GOT3 (cell line): Measurements from ENCODE around the gene TRIM45.
"Not testable (repeated sequence)": the region's sequence is repeated elsewhere in the genome, so short reads cannot be mapped to it uniquely, and the experiment has no call there.

Experiments used
- DNase-seq: peaks from one replicate; lab custom pipeline; 2025; ENCODE audit warnings: mixed read lengths; lab: John Stamatoyannopoulos, UW

The TRIM45 gene

GRCh38 chr1:117121589-117122329, at the start of gene TRIM45:
TRIM45 (minus strand) TSS chr1:117121749; CDS start chr1:117121201, 548 bp downstream.
- DNase-seq: peak; percentile 75

- DNase-seq: no peak
Measured at GRCh38 chr1:117169871-117170596, 48.5 kb upstream of the TRIM45 start.

GRCh38 chr1:117167402-117167801, 45.9 kb upstream of the TRIM45 start:
- no peak for DNase-seq

- DNase-seq: no peak
Measured at GRCh38 chr1:117166076-117166475, 44.5 kb upstream of the TRIM45 start.

GRCh38 chr1:117164209-117164608, 42.7 kb upstream of the TRIM45 start:
- DNase-seq: no peak

GRCh38 chr1:117162816-117163215, 41.3 kb upstream of the TRIM45 start:
- DNase-seq: no peak

GRCh38 chr1:117161887-117162286, 40.3 kb upstream of the TRIM45 start:
- DNase-seq: no peak

- not testable (repeated sequence) for DNase-seq
Measured at GRCh38 chr1:117151305-117151704, 29.8 kb upstream of the TRIM45 start.

- DNase-seq: no peak
Measured at GRCh38 chr1:117150316-117150715, 28.8 kb upstream of the TRIM45 start.

- no peak for DNase-seq
Measured at GRCh38 chr1:117147856-117148588, 26.5 kb upstream of the TRIM45 start.

- no peak for DNase-seq
Measured at GRCh38 chr1:117147341-117147831, 25.8 kb upstream of the TRIM45 start.

- no peak for DNase-seq
Measured at GRCh38 chr1:117146575-117147340, 25.2 kb upstream of the TRIM45 start.

- DNase-seq: no peak
Measured at GRCh38 chr1:117146072-117146471, 24.5 kb upstream of the TRIM45 start.

- no peak for DNase-seq
Measured at GRCh38 chr1:117143871-117144270, 22.3 kb upstream of the TRIM45 start.

- no peak for DNase-seq
Measured at GRCh38 chr1:117143172-117143571, 21.6 kb upstream of the TRIM45 start.

- DNase-seq: no peak
Measured at GRCh38 chr1:117142200-117142599, 20.7 kb upstream of the TRIM45 start.

- no peak for DNase-seq
Measured at GRCh38 chr1:117138561-117138960, 17.0 kb upstream of the TRIM45 start.

- DNase-seq: no peak
Measured at GRCh38 chr1:117138106-117138505, 16.6 kb upstream of the TRIM45 start.

GRCh38 chr1:117137281-117137855, 15.8 kb upstream of the TRIM45 start:
- DNase-seq: no peak

- no peak for DNase-seq
Measured at GRCh38 chr1:117136749-117137148, 15.2 kb upstream of the TRIM45 start.

GRCh38 chr1:117135329-117135728, 13.8 kb upstream of the TRIM45 start:
- no peak for DNase-seq
